Body of pancreas (tissue), 4 donors: Measurements from ENCODE around the gene BTK. TPM values are rescaled to one million over a fixed set of nuclear protein-coding genes. Genes with fewer than 3 reads are reported as not detected.
A peak's percentile ranks its signal among the peaks of the same experiment; 100 is the strongest.

Experiments
- ATAC-seq: fragments of 150-250 bp; one replicate; pipeline ENCODE4 v1.9.1; 2016
- DNase-seq, 4 donors: peaks; one replicate each; pipeline ENCODE4 v3.0.0-alpha.2; 2019
- H3K27ac ChIP-seq, 4 donors: fragments of 200-600 bp; sonication (generic); 1 replicate in 3 of 4; 2 replicates in 1 of 4; pipeline versions ENCODE4 v1.5.1 to v1.6.1; 2016 to 2019; ENCODE audit warnings: mild to moderate bottlenecking in 1 of 4, mixed read lengths in 1 of 4, moderate library complexity in 1 of 4
- H3K27me3 ChIP-seq, 2 donors: fragments of 200-600 bp; sonication (generic); one replicate each; pipeline ENCODE4 v1.6.0; 2016; ENCODE audit warnings: mild to moderate bottlenecking in 1 of 2
- H3K36me3 ChIP-seq, 2 donors: fragments of 200-600 bp; sonication (generic); replicated peaks in 1 of 2; 2 replicates each; pipeline ENCODE4 v1.5.1; 2016; ENCODE audit warnings: low read depth in 2 of 2; ENCODE audit not compliant: insufficient read depth in 1 of 2
- H3K4me1 ChIP-seq: fragments of 200-600 bp; sonication (generic); one replicate; pipeline ENCODE4 v1.6.0; 2016
- H3K4me3 ChIP-seq, 2 donors: fragments of 200-600 bp; sonication (generic); 1 replicate in 1 of 2; 2 replicates in 1 of 2; pipeline ENCODE4 v1.5.1; 2016 to 2019
- H3K9me3 ChIP-seq, 3 donors: fragments of 200-600 bp; sonication (generic); 1 replicate in 2 of 3; 2 replicates in 1 of 3; pipeline ENCODE4 v1.5.1; 2016
- CTCF ChIP-seq, 7 experiments: fragments of 450-650 bp in 4 of 7; fragments of 200-600 bp in 3 of 7; sonication (generic) in 3 of 7; IDR thresholded peaks; one replicate each; pipeline ENCODE4 v1.5.1; 2016 to 2019; ENCODE audit warnings: antibody characterized with exemption in 7 of 7
- POLR2A ChIP-seq, 3 donors: fragments of 450-650 bp; IDR thresholded peaks; one replicate each; pipeline ENCODE4 v1.6.1; 2016; ENCODE audit warnings: antibody characterized with exemption in 3 of 3, mild to moderate bottlenecking in 2 of 3
- WGBS, 2 donors: methylation state at CpG; one replicate each; pipeline ENCODE4 v1.1.5; 2017; 5-methylcytosine and 5-hydroxymethylcytosine counted together
- intact Hi-C: fragments of 100-400 bp; cut with DNase I; formaldehyde crosslinking; loops from one replicate; pipeline ENCODE4 v1.15.1; 2023
- total RNA-seq, 2 donors: library from RNA; depleted of rRNA; stranded (reverse); fragments of >200 nt; gene quantifications; one replicate each; pipeline ENCODE4 v1.1.0, GENCODE V29; 2016

The BTK gene
- total RNA-seq, 2 donors from 2014 or later: 2.6 to 4.0 TPM

DNA sequence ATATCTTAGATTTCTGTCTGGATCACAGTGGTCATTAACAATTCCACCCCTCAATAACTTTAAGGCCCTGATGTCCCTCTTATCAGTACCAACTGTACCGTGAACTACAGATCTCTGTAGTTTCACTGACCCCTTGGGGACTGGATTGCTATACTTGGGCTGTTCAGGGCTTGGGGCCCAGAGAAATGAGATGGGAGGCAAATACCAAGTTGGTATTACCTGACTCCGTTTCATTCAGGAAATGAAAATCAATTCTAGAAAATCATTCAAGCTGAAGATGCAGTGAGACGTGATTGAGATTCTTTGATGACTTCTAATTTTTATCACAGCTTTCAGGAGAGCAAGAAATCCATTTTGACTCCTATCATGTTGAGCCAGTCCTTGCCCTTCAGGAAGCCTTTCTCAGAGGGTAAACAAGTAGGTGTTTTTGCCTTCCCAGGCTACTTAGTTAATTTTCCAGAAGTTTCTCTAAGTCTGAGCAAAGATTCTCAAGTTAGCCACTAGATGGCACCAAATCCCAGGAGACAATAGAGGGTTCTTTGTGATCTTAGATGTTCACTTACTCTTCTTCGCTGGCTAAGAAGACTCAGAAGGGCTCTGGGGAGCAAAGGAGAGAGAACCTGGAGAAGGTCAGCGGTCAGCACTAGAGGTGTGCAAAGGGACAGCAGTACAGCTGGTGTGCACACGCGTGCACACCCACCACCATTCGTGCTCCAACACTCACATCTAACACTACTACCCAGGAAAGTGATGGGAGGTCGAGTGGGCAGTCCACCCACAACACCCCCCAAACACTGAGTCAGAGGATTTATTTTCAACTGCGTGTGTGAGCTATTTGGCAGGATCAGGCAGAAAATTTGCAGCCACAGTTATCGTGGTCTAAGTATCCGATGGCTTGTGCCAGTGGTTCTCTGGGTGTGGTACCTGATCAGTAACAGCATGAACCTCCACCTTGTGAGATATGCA is 29.5 kb upstream of the BTK start:
- WGBS, 2 donors: 18 to 33% methylated on average over 5 to 11 of the region's 12 CpGs
- ATAC-seq (peak; percentile 47), DNase-seq (peak in 2 of 4 donors; percentile 26 to 39)
- Histone ChIP-seq H3K4me1 (peaks cover 25% of the 10 kb centered on the region), H3K9me3 (no peaks in the 10 kb centered on the region), H3K4me3 (no peak overlapping the region), H3K36me3 (no peaks in the 10 kb centered on the region), H3K27me3 (no peaks in the 10 kb centered on the region), H3K27ac (peak overlapping the region; percentile 45 to 52 (median 49))
- intact Hi-C loops: no loop called here
- TF ChIP-seq CTCF (IDR thresholded peaks at IDR 0.05) (peak; percentile 47 to 86 (median 60)), POLR2A (IDR thresholded peaks at IDR 0.05) (no peak)

DNA sequence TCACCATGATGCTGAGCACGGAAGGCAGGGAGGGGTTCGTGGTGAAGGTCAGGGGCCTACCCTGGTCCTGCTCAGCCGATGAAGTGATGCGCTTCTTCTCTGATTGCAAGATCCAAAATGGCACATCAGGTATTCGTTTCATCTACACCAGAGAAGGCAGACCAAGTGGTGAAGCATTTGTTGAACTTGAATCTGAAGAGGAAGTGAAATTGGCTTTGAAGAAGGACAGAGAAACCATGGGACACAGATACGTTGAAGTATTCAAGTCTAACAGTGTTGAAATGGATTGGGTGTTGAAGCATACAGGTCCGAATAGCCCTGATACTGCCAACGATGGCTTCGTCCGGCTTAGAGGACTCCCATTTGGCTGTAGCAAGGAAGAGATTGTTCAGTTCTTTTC is 26.0 kb upstream of the BTK start:
- Histone ChIP-seq H3K36me3 (no peaks in the 10 kb centered on the region), H3K4me1 (peaks cover 14% of the 10 kb centered on the region), H3K9me3 (no peaks in the 10 kb centered on the region), H3K4me3 (no peak overlapping the region), H3K27ac (no peak overlapping the region), H3K27me3 (no peaks in the 10 kb centered on the region)
- TF ChIP-seq POLR2A (IDR thresholded peaks at IDR 0.05) (no peak), CTCF (IDR thresholded peaks at IDR 0.05) (no peak)
- ATAC-seq (no peak), DNase-seq (no peak)
- intact Hi-C loops: no loop called here
- WGBS, 2 donors: 70 to 80% methylated on average over 8 to 10 of the region's 10 CpGs

DNA sequence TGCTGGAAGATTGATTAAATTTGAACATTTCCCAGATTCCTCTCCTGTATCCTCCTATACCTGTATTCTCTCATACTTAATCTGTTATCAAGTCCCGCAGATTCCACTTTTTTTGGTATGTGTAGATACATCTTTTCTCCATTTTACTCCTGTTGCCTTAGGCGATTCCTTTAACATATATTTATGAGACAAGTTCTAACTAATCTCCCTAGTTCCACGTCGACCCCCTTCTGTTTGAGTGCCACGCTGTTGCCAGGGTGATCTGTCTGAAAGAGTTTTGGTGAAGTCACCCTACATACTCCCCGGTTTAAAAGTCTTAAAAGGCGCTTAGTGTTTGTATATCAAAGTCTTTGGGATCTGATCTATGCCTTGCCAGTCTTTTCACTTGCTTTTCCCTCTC is 24.5 kb upstream of the BTK start:
- intact Hi-C loops: no loop called here
- DNase-seq: no peak
- TF ChIP-seq POLR2A (IDR thresholded peaks at IDR 0.05): no peak
- TF ChIP-seq CTCF (IDR thresholded peaks at IDR 0.05): no peak
- Histone ChIP-seq H3K27ac (no peak overlapping the region), H3K36me3 (no peaks in the 10 kb centered on the region), H3K4me1 (peaks cover 15% of the 10 kb centered on the region), H3K4me3 (no peak overlapping the region), H3K9me3 (no peaks in the 10 kb centered on the region), H3K27me3 (no peaks in the 10 kb centered on the region)
- no peak for ATAC-seq
- 13 to 18% methylated on average over 7 of the region's 7 CpGs for whole genome bisulfite sequencing, 2 donors

DNA sequence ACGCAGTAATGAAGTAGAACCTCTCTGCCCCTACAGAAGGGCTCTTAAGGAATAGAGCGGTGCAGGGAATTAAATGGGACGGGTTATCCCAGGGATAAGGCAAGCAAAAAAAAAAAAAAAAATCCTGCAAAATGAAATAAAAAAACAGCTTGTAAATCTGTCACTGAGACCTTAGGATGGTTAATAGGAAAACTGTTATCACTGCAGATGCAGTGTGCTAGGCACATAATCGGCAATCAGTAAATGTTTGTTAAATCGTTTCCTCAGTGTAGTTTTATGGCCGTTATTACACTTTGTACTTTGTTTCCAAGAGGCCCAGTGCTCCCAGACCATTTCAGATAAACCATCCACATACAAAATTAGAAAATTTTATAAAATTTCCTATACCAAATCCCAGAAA is 23.1 kb upstream of the BTK start:
- H3K27me3 ChIP-seq: no peaks in the 10 kb centered on the region
- no peak overlapping the region for H3K4me3 ChIP-seq
- no peak for DNase-seq
- peaks cover 7% of the 10 kb centered on the region for H3K4me1 ChIP-seq
- peak overlapping the region in 3 of 4 donors; percentile 93 to 94 (median 93) for H3K27ac ChIP-seq
- intact Hi-C loops: no loop called here
- no peaks in the 10 kb centered on the region for H3K9me3 ChIP-seq
- no peak for ATAC-seq
- 0 to 3% methylated on average over 6 of the region's 6 CpGs for WGBS, 2 donors
- H3K36me3 ChIP-seq: no peaks in the 10 kb centered on the region
- no peak for TF ChIP-seq POLR2A (IDR thresholded peaks at IDR 0.05)

GRCh38 chrX:101408532-101408841 is 22.5 kb upstream of the BTK start:
- WGBS, 2 donors: 0% methylated on average over 8 of the region's 8 CpGs
- intact Hi-C loops: no loop called here
- ATAC-seq: peak; percentile 5
- H3K27me3 ChIP-seq: no peaks in the 10 kb centered on the region
- H3K27ac ChIP-seq: peak overlapping the region; percentile 83 to 94 (median 93)
- H3K36me3 ChIP-seq: no peaks in the 10 kb centered on the region
- H3K9me3 ChIP-seq: no peaks in the 10 kb centered on the region
- TF ChIP-seq POLR2A (IDR thresholded peaks at IDR 0.05) (no peak), CTCF (IDR thresholded peaks at IDR 0.05) (peak in 1 of 7 experiments; percentile 10)
- H3K4me3 ChIP-seq: peak overlapping the region in 1 of 2 donors; percentile 32
- peaks cover 7% of the 10 kb centered on the region for H3K4me1 ChIP-seq
- DNase-seq: no peak
